Epithelial cell of esophagus (primary cell): Measurements from ENCODE around the gene GFRA1.
A peak's percentile ranks its signal among the peaks of the same experiment; 100 is the strongest.

ENCODE experiments used
- DNase-seq: peaks from one replicate; pipeline ENCODE4 v3.0.0; 2010; ENCODE audit warnings: low read depth
- H3K4me3 ChIP-seq: 2 replicates; pipeline ENCODE4 v1.5.1; 2011; ENCODE audit warnings: mild to moderate bottlenecking, low read length, control low read depth
- CTCF ChIP-seq: IDR thresholded peaks from 2 replicates; pipeline ENCODE4 v1.5.1; 2011; ENCODE audit warnings: low read depth, mild to moderate bottlenecking, low read length, control low read depth, inconsistent platforms; ENCODE audit not compliant: insufficient read depth; ENCODE audit errors: missing control alignments

GFRA1 gene

GRCh38 chr10:116183733-116184511 is 89.1 kb downstream of the GFRA1 start:
- TF ChIP-seq CTCF: no peak
- peak; percentile 9 for DNase-seq
- H3K4me3 ChIP-seq: no peak overlapping the region

- no peak for DNase-seq
- no peak overlapping the region for H3K4me3 ChIP-seq
- no peak for TF ChIP-seq CTCF
These were observed 90.6 kb downstream of the GFRA1 start for GRCh38 chr10:116182426-116182825.

GRCh38 chr10:116178086-116178605 is 94.9 kb downstream of the GFRA1 start:
- DNase-seq: peak; percentile 1
- H3K4me3 ChIP-seq: no peak overlapping the region
- TF ChIP-seq CTCF: no peak

- H3K4me3 ChIP-seq: no peak overlapping the region
- no peak for DNase-seq
- TF ChIP-seq CTCF: no peak
These were observed 97.8 kb downstream of the GFRA1 start for GRCh38 chr10:116175231-116175630.

GRCh38 chr10:116171505-116171904 is 101.5 kb downstream of the GFRA1 start:
- no peak overlapping the region for H3K4me3 ChIP-seq
- TF ChIP-seq CTCF: no peak
- no peak for DNase-seq

- DNase-seq: no peak
- H3K4me3 ChIP-seq: no peak overlapping the region
- TF ChIP-seq CTCF: no peak
These were observed 102.2 kb downstream of the GFRA1 start for GRCh38 chr10:116170815-116171250.
